GM21717 (cell line): ENCODE data around the gene CLEC2L.
A peak's percentile ranks its signal among the peaks of the same experiment; 100 is the strongest.

Experiments used
- ATAC-seq: cut with Tn5 transposase; IDR thresholded peaks from one replicate; pipeline ENCODE4 v1.9.1; 2021; ENCODE audit warnings: mild to moderate bottlenecking, moderate library complexity; ENCODE audit not compliant: unreplicated experiment

CLEC2L gene

DNA sequence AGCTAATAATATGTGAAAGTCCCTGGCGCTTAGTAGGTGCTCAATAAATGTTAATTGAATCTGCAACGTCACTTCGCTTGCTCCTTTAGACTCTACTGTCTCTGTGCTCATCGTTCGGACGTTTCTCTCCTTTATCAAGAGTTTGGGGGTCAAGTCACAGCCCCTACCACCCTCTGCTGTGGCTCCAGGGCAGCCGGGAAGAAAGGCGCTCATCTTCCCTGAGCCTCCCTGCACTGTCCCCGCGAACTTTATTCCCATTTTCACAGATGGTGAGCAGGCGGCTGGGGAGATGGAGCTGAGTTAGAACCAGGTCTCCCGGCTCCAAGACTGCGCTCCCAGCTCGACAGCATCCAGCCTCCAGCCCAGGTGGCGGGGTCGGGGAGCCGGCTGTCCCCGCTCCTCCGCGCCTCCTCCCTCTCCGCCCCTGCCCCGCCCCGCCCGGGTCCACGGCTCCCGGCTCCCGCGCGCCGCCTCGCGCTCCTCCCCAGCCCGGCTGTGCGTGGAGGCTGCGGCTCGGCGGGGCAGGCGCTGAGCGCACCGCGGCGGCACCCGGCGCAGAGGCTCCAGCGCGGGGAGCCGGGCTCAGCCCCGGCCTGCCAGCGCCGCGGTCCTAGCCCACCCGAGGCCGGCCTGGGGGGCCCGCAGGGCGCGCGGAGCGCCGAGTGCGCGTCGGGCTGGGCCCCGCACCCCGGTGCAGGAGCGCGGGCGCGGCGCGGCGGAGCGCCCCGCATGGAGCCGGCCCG lies at the start of gene CLEC2L:
Gene CLEC2L, plus strand, starts transcription at position 487 of the 743 bp plus-strand sequence. Its CDS starts 243 bp downstream, at position 730.
- no peak for ATAC-seq

GRCh38 chr7:139476139-139476538 lies 47.3 kb upstream of the CLEC2L start:
- ATAC-seq: no peak

GRCh38 chr7:139476891-139477290 lies 46.6 kb upstream of the CLEC2L start:
- no peak for ATAC-seq

DNA sequence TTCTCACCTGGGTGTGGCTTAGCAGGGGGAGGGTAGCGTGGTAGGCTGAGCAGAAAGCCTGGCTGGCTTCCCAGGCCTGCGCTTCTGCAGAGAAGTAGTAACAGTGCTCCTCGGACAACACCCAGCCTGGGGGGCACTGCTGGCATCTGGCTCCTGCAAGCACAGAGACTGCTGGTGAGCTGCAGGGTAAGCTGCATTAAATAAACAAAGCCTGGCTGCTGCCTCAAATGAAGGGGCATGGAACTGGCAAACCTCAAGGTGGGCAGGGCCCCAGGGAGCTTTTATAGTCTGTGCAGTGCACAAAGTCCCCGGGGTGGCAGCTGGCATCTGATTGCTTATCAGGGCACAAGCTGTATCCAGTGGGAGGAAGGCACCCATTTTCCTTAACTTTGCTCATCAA lies 43.9 kb upstream of the CLEC2L start:
- no peak for ATAC-seq

- ATAC-seq: no peak
Observed at GRCh38 chr7:139481364-139481763, 42.1 kb upstream of the CLEC2L start.

- ATAC-seq: no peak
Observed at GRCh38 chr7:139482122-139482521, 41.4 kb upstream of the CLEC2L start.

- no peak for ATAC-seq
Observed at GRCh38 chr7:139482662-139483466, 40.6 kb upstream of the CLEC2L start.

DNA sequence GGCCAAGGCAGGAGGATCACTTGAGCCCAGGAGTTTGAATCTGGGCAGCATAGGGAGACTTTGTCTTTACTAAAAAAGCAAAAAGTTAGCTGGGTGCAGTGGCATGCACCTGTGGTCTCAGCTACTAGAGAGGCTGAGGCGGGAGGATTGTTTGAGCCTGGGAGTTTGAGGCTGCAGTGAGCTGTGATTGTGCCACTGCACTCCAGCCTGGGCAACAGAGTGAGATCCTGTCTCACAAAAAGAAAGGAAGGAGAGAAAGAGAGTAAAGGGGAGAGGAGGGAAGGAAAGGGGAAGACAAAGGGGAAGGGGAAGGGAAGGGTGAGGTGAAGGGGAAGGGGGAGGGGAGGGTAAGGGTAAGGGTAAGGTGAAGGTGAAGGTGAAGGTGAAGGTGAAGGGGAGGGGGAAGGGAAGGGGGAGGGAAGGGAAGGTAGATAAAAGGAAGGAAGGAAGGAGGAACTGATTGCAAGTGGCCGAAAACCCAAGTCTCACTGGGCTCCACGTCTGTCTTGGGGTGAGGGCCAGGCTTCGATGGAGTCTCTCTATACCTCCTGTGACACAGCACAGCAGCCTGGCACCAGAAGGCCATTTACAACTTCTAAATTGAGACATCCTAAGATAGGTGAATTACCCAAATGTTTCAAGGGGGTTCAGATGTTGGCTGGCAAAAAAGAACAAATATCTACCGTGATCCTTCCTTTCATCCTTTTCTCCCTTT lies 36.0 kb upstream of the CLEC2L start:
- no peak for ATAC-seq

DNA sequence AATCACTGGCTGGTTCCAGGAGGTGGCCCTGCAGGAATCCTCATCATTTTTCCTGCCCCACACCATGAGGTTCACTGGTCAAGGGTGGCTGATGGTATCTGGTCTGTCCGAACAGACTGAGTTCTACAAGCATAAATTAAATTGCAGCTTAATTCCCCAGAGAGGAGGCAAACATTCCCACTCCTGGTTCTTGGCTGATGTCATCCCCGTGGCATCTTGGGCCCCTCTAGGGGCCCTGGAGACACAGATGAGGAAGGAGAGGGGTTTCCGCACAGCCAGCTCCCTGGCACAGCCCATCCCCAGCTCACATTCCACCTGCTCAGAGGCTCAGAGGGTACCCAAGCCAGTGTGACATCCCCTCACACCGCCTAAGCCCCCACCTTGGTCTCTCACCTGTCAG lies 34.7 kb upstream of the CLEC2L start:
- no peak for ATAC-seq

- ATAC-seq: no peak
Observed at GRCh38 chr7:139490130-139490529, 33.4 kb upstream of the CLEC2L start.

- ATAC-seq: no peak
Observed at GRCh38 chr7:139492293-139492692, 31.2 kb upstream of the CLEC2L start.

- peak; percentile 91 for ATAC-seq
Observed at GRCh38 chr7:139494835-139495579, 28.5 kb upstream of the CLEC2L start.

DNA sequence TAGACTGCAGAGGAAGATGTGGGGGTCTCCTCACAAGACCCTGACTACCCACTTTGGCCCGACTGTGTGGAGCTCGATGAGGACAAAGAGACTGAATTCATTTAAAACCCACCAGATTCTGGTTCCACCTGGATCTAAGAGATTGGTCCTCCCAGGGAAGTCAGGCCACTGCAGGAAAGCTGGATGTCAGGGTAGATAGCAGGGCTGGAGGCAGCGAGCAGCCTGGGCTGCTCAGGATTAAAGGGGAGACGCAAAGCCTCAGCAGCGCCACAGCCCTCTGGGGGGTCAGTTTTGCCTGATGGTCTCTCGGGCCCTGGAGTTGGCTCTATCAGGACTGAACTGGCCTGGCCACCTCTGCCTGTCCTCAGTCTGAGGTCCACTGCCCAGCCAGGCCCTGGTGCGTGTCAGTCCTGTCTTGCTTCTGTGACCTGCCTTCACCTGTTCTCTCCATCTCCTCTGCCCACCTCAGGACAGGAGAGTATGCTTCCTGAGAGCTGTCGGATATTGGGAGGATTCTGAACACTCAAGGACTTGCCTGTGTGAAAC lies 27.8 kb upstream of the CLEC2L start:
- ATAC-seq: no peak

GRCh38 chr7:139496528-139496927 lies 27.0 kb upstream of the CLEC2L start:
- ATAC-seq: no peak

- no peak for ATAC-seq
Observed at GRCh38 chr7:139500770-139501138, 22.7 kb upstream of the CLEC2L start.

DNA sequence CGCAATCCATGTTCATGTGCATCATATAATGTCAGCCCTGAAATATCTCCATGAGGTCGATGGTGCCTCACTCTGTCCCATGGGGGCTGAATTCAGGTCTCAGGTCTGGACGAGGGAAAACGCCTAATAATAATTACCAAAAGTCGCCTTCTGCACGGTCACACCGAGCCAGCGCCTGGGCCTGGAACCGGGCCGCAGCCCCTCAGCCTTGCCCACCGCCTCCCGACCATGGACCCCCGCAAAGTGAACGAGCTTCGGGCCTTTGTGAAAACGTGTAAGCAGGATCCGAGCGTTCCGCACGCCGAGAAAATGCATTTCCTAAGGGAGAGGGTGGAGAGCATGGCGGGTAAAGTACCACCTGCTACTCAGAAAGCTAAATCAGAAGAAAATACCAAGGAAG lies 21.3 kb upstream of the CLEC2L start:
- ATAC-seq: no peak

DNA sequence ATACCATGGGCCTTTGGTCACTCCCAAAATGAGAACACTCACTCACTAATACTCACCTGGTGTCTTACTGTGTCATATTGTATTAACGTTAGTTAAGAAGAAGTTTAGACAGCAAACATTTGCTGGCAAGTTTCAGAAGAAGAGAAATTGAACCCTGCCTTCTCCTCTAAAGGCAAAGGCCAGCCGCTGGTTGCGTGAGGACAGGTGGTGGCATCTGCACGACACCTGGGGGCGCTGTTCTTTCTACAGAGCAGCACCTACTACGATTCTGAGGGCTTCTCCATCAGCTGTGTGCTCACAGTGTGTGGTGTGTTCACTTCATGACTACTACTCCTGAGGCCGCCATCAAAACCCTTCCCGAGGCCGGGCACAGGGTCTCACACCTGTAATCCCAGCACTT lies 17.9 kb upstream of the CLEC2L start:
- ATAC-seq: no peak

DNA sequence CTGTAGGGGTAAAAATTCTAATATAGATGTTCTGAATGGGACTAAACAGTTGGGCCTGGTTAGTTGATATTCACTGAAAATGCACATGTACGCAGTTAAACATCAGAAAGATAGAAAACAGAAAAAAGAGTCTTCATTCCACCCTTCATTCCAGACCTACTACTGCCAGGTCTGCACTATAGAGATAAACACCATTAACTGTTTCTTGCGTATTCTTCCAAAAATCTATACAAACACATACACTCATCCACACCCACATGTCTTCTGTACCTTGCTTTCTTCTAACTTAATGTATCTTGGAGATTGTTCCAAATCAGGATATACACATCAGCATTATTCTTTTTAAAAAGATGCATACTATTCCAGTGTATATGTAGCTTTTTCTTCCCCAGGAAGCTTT lies 13.9 kb upstream of the CLEC2L start:
- no peak for ATAC-seq

GRCh38 chr7:139511315-139511714 lies 12.2 kb upstream of the CLEC2L start:
- ATAC-seq: no peak

GRCh38 chr7:139515266-139515665 lies 8.2 kb upstream of the CLEC2L start:
- no peak for ATAC-seq

DNA sequence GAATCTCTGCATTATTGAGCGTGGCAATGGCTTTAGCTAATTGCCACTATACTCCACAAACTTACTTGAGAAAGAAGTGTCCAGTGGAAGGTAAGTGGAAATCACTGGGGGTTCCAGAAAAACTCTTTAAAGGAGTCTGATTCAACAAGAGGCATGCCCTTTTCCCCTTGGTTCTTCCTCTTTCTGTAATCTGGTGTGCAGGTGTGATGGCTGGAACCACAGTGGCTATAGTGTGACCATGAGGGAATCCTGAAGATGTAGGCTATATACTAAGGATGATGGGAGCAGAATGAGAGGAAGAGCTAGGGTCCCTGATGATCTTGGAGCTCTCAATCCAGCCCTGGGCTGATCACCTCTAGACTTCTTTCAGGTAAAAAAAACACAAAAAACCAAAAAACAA lies 2.0 kb upstream of the CLEC2L start:
- ATAC-seq: no peak
